Mesenchymal stem cell (in vitro differentiated cells and primary cell): ENCODE results near the gene PASK.
A peak's percentile ranks its signal among the peaks of the same experiment; 100 is the strongest.

Experiments
- DNase-seq: peaks from one replicate; pipeline ENCODE4 v3.0.0-alpha.2; 2013
- H2AFZ ChIP-seq: one replicate; pipeline ENCODE4 v1.6.1; 2013; ENCODE audit warnings: low read depth, mild to moderate bottlenecking, control low read depth, inconsistent platforms, low read length, moderate library complexity
- H2AK5ac ChIP-seq: 2 replicates; pipeline ENCODE4 v1.6.1; 2013; ENCODE audit warnings: low read length, moderate library complexity, mild to moderate bottlenecking, inconsistent platforms; ENCODE audit not compliant: severe bottlenecking
- H2BK120ac ChIP-seq: one replicate; pipeline ENCODE4 v1.6.1; 2013; ENCODE audit warnings: low read depth, mild to moderate bottlenecking, inconsistent platforms, low read length, moderate library complexity
- H2BK12ac ChIP-seq, 2 experiments: one replicate each; pipeline ENCODE4 v1.6.1; 2013; ENCODE audit warnings: inconsistent platforms in 2 of 2, low read length in 2 of 2, mild to moderate bottlenecking in 2 of 2, moderate library complexity in 2 of 2, control low read depth in 1 of 2
- H2BK15ac ChIP-seq: one replicate; pipeline ENCODE4 v1.6.1; 2013; ENCODE audit warnings: mild to moderate bottlenecking, low read depth, inconsistent platforms; ENCODE audit not compliant: poor library complexity, severe bottlenecking
- H2BK5ac ChIP-seq: 2 replicates; pipeline ENCODE4 v1.6.1; 2013; ENCODE audit warnings: low read depth, mild to moderate bottlenecking, low read length, control low read depth, inconsistent platforms; ENCODE audit not compliant: poor library complexity, severe bottlenecking
- H3K14ac ChIP-seq, 2 experiments: one replicate each; pipeline ENCODE4 v1.6.1; 2013; ENCODE audit warnings: inconsistent platforms in 2 of 2, low read length in 2 of 2, control low read depth in 1 of 2, mild to moderate bottlenecking in 1 of 2, moderate library complexity in 1 of 2
- H3K18ac ChIP-seq, 2 experiments: one replicate each; pipeline ENCODE4 v1.6.1; 2013; ENCODE audit warnings: inconsistent platforms in 2 of 2, low read length in 2 of 2, control low read depth in 1 of 2, low read depth in 1 of 2, mild to moderate bottlenecking in 1 of 2
- H3K23ac ChIP-seq, 2 experiments: one replicate each; pipeline ENCODE4 v1.6.1; 2013; ENCODE audit warnings: inconsistent platforms in 2 of 2, low read length in 2 of 2, mild to moderate bottlenecking in 2 of 2, moderate library complexity in 2 of 2, control low read depth in 1 of 2
- H3K27ac ChIP-seq: 2 replicates; pipeline ENCODE4 v1.5.1; 2013; ENCODE audit warnings: mild to moderate bottlenecking, moderate library complexity, low read length, control low read depth, inconsistent platforms; ENCODE audit not compliant: poor library complexity, severe bottlenecking
- H3K27me3 ChIP-seq, 2 experiments: 2 replicates each; pipeline versions ENCODE4 v1.6.1 to v1.7.0; 2013; ENCODE audit warnings: low read length in 2 of 2, mild to moderate bottlenecking in 2 of 2, moderate library complexity in 2 of 2, control low read depth in 1 of 2, inconsistent platforms in 1 of 2; ENCODE audit not compliant: control insufficient read depth in 1 of 2, insufficient read depth in 1 of 2
- H3K36me3 ChIP-seq, 2 experiments: 2 replicates each; pipeline versions ENCODE4 v1.6.1 to v1.7.0; 2013; ENCODE audit warnings: low read length in 2 of 2, control low read depth in 1 of 2, inconsistent platforms in 1 of 2, low read depth in 1 of 2, mild to moderate bottlenecking in 1 of 2; ENCODE audit not compliant: insufficient read depth in 2 of 2, control insufficient read depth in 1 of 2
- H3K4ac ChIP-seq, 2 experiments: one replicate each; pipeline ENCODE4 v1.6.1; 2013; ENCODE audit warnings: inconsistent platforms in 2 of 2, low read length in 2 of 2, mild to moderate bottlenecking in 2 of 2, moderate library complexity in 2 of 2, control low read depth in 1 of 2, low read depth in 1 of 2
- H3K4me1 ChIP-seq: 2 replicates; pipeline ENCODE4 v1.6.1; 2013; ENCODE audit warnings: low read depth, low read length, control low read depth; ENCODE audit not compliant: control insufficient read depth, insufficient read depth
- H3K4me2 ChIP-seq: 2 replicates; pipeline ENCODE4 v1.6.1; 2013; ENCODE audit warnings: low read length, mild to moderate bottlenecking, inconsistent platforms; ENCODE audit not compliant: poor library complexity, severe bottlenecking
- H3K4me3 ChIP-seq, 2 experiments: 2 replicates each; pipeline versions ENCODE4 v1.5.1 to v1.7.0; 2013; ENCODE audit warnings: low read length in 2 of 2, mild to moderate bottlenecking in 2 of 2, control low read depth in 1 of 2, low read depth in 1 of 2; ENCODE audit not compliant: insufficient read depth in 1 of 2
- H3K79me1 ChIP-seq: replicated peaks from 2 replicates; pipeline ENCODE4 v1.6.1; 2013; ENCODE audit warnings: mild to moderate bottlenecking, control low read depth, low read length, inconsistent platforms; ENCODE audit not compliant: poor library complexity, severe bottlenecking
- H3K9ac ChIP-seq: 2 replicates; pipeline ENCODE4 v1.7.0; 2013; ENCODE audit warnings: mild to moderate bottlenecking, low read length, moderate library complexity
- H3K9me3 ChIP-seq: 2 replicates; pipeline ENCODE4 v1.7.0; 2013; ENCODE audit warnings: mild to moderate bottlenecking, low read length; ENCODE audit not compliant: control insufficient read depth
- H4K8ac ChIP-seq: one replicate; pipeline ENCODE4 v1.6.1; 2013; ENCODE audit warnings: inconsistent platforms, mild to moderate bottlenecking, low read length, moderate library complexity
- H4K91ac ChIP-seq: one replicate; pipeline ENCODE4 v1.6.1; 2013; ENCODE audit warnings: mild to moderate bottlenecking, low read length, inconsistent platforms
- WGBS: methylation state at CpG from one replicate; pipeline ENCODE4 v1.1.7; 2013; ENCODE audit warnings: mixed read lengths; 5-methylcytosine and 5-hydroxymethylcytosine counted together

The PASK gene

DNA sequence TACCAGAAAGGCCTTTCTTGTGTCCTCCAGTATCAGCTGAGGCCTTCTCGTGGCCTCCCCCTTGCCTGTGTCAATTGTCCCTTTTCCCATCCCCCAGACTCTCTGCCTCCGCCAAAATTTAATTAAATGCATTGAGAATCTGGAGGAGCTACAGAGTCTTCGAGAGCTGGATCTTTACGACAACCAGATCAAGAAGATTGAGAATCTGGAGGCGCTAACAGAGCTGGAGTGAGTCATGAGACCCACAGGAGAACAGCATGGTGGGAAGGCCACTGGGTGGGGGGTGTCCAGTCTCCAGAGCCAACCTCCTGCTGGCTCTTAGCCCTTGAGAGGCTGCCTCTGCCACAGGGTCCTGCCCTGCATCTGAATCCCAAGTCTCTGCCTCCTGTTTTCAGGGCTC lies 9.8 kb upstream of the PASK start:
- Histone ChIP-seq H3K79me1 (peaks cover 15% of the 10 kb centered on the region), H2AFZ (no peak overlapping the region), H3K18ac (no peak overlapping the region), H3K9ac (no peak overlapping the region), H4K8ac (no peak overlapping the region), H3K4me1 (peaks cover 8% of the 10 kb centered on the region), H2BK120ac (no peak overlapping the region), H2BK5ac (no peak overlapping the region), H3K4me2 (no peak overlapping the region), H2BK15ac (no peak overlapping the region), H3K9me3 (no peaks in the 10 kb centered on the region), H2AK5ac (no peak overlapping the region), H4K91ac (no peak overlapping the region), H3K4ac (no peak overlapping the region), H3K36me3 (peaks cover 38 to 55% of the 10 kb centered on the region in 2 experiments), H3K23ac (no peak overlapping the region), H3K14ac (no peak overlapping the region), H3K27me3 (no peaks in the 10 kb centered on the region), H2BK12ac (no peak overlapping the region), H3K27ac (no peak overlapping the region), H3K4me3 (no peak overlapping the region)
- 96% methylated on average over 5 of the region's 5 CpGs for WGBS
- no peak for DNase-seq

GRCh38 chr2:241158546-241158900 lies 9.3 kb upstream of the PASK start:
- no peak overlapping the region for H4K91ac ChIP-seq
- no peak overlapping the region for H2BK120ac ChIP-seq
- H3K27me3 ChIP-seq, result no peaks in the 10 kb centered on the region
- no peak overlapping the region for H3K23ac ChIP-seq
- no peak overlapping the region for H2BK12ac ChIP-seq
- peaks cover 37 to 52% of the 10 kb centered on the region in 2 experiments for H3K36me3 ChIP-seq
- H3K14ac ChIP-seq, result no peak overlapping the region
- no peak overlapping the region for H3K18ac ChIP-seq
- no peak overlapping the region for H3K4me3 ChIP-seq
- H4K8ac ChIP-seq, result no peak overlapping the region
- H3K79me1 ChIP-seq, result peaks cover 16% of the 10 kb centered on the region
- no peak overlapping the region for H3K9ac ChIP-seq
- H2BK5ac ChIP-seq, result no peak overlapping the region
- 93% methylated on average over 8 of the region's 8 CpGs for WGBS
- no peak overlapping the region for H2BK15ac ChIP-seq
- H3K27ac ChIP-seq, result no peak overlapping the region
- H2AFZ ChIP-seq, result no peak overlapping the region
- no peak overlapping the region for H3K4ac ChIP-seq
- no peaks in the 10 kb centered on the region for H3K9me3 ChIP-seq
- no peak for DNase-seq
- no peak overlapping the region for H2AK5ac ChIP-seq
- H3K4me1 ChIP-seq, result peaks cover 10% of the 10 kb centered on the region
- H3K4me2 ChIP-seq, result no peak overlapping the region

DNA sequence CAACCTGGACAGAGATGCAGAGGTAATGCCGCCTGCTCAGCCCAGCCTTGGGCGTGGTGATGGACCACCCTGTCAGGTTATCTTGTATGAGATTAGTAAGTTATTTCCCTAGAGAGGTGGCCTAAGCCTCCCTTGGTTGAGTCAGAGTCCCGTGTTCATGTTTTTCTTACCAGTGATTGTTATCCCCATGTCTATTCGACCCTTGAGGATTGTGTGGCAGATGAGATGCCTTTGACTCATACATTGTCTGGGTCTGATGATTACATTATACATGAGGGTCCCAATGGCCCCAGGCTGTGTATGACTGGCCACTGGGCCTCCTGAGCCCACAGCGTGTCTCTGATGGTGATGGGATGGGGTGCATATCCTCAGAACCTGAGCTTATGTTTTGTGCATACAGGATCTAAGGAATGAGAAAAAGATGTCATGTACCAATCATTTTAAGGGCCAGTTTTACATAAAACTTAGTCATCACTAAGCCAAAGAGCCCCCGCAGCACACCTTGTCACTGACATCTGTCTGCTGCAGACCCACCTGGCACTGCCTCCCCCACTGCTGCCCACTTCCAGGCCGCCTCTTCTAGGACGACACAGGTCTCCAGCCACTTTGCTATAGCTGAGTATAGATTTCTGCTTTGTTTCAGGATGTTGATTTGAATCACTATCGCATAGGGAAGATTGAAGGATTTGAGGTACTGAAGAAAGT lies 8.7 kb upstream of the PASK start:
- H3K4ac ChIP-seq, result no peak overlapping the region
- peak; percentile 20 for DNase-seq
- no peak overlapping the region for H2AFZ ChIP-seq
- no peak overlapping the region for H3K4me3 ChIP-seq
- H3K27me3 ChIP-seq, result no peaks in the 10 kb centered on the region
- peaks cover 11% of the 10 kb centered on the region for H3K4me1 ChIP-seq
- no peak overlapping the region for H4K8ac ChIP-seq
- peak overlapping the region; percentile 30 for H3K9ac ChIP-seq
- peaks cover 17% of the 10 kb centered on the region for H3K79me1 ChIP-seq
- H3K27ac ChIP-seq, result no peak overlapping the region
- H3K23ac ChIP-seq, result no peak overlapping the region
- H2BK120ac ChIP-seq, result no peak overlapping the region
- H3K18ac ChIP-seq, result no peak overlapping the region
- no peaks in the 10 kb centered on the region for H3K9me3 ChIP-seq
- no peak overlapping the region for H4K91ac ChIP-seq
- no peak overlapping the region for H2BK5ac ChIP-seq
- H3K14ac ChIP-seq, result no peak overlapping the region
- no peak overlapping the region for H2BK12ac ChIP-seq
- no peak overlapping the region for H3K4me2 ChIP-seq
- H2BK15ac ChIP-seq, result no peak overlapping the region
- H2AK5ac ChIP-seq, result no peak overlapping the region
- H3K36me3 ChIP-seq, result peaks cover 34 to 52% of the 10 kb centered on the region in 2 experiments
- WGBS, result 89% methylated on average over 9 of the region's 9 CpGs

- H3K4me2 ChIP-seq, result no peak overlapping the region
- H3K18ac ChIP-seq, result no peak overlapping the region
- peaks cover 18% of the 10 kb centered on the region for H3K79me1 ChIP-seq
- 61% methylated on average over 5 of the region's 5 CpGs for WGBS
- H3K9me3 ChIP-seq, result no peaks in the 10 kb centered on the region
- H2BK120ac ChIP-seq, result no peak overlapping the region
- H2BK12ac ChIP-seq, result no peak overlapping the region
- H3K27me3 ChIP-seq, result no peaks in the 10 kb centered on the region
- H3K36me3 ChIP-seq, result peaks cover 27 to 53% of the 10 kb centered on the region in 2 experiments
- no peak overlapping the region for H3K27ac ChIP-seq
- no peak overlapping the region for H2BK15ac ChIP-seq
- H3K4me1 ChIP-seq, result peaks cover 13% of the 10 kb centered on the region
- H3K14ac ChIP-seq, result no peak overlapping the region
- H2BK5ac ChIP-seq, result no peak overlapping the region
- no peak overlapping the region for H3K4me3 ChIP-seq
- peak overlapping the region; percentile 21 for H3K9ac ChIP-seq
- H3K23ac ChIP-seq, result no peak overlapping the region
- DNase-seq, result no peak
- no peak overlapping the region for H4K8ac ChIP-seq
- H2AK5ac ChIP-seq, result no peak overlapping the region
- H2AFZ ChIP-seq, result no peak overlapping the region
- no peak overlapping the region for H4K91ac ChIP-seq
- no peak overlapping the region for H3K4ac ChIP-seq
Measured at GRCh38 chr2:241156971-241157441, 7.7 kb upstream of the PASK start.
